DOHH2 (cell line): ENCODE data around the gene MROH2B.

ENCODE experiments used
- H3F3A ChIP-seq: fragments of 200-600 bp; sonication (generic), shearing (Covaris generic); 2 replicates; pipeline ENCODE4 v1.6.0; 2016; ENCODE audit warnings: antibody characterized with exemption, mild to moderate bottlenecking; ENCODE audit not compliant: control insufficient read depth, insufficient read depth
- H3K27ac ChIP-seq: fragments of 200-600 bp; sonication (generic); 2 replicates; pipeline ENCODE4 v1.5.1; 2014; ENCODE audit warnings: low read depth, mild to moderate bottlenecking, low read length, moderate library complexity
- H3K27me3 ChIP-seq: fragments of 200-600 bp; sonication (generic); 2 replicates; pipeline ENCODE4 v1.6.1; 2014; ENCODE audit warnings: mild to moderate bottlenecking, low read length, mixed read lengths; ENCODE audit not compliant: control insufficient read depth
- H3K36me3 ChIP-seq: fragments of 200-600 bp; sonication (generic); 2 replicates; pipeline ENCODE4 v1.6.1; 2014; ENCODE audit warnings: mild to moderate bottlenecking, low read length, moderate library complexity, mixed read lengths; ENCODE audit not compliant: control insufficient read depth
- H3K4me1 ChIP-seq: fragments of 200-600 bp; sonication (generic); 2 replicates; pipeline ENCODE4 v1.6.1; 2014; ENCODE audit warnings: mild to moderate bottlenecking, low read length, mixed read lengths; ENCODE audit not compliant: control insufficient read depth
- H3K4me2 ChIP-seq: fragments of 200-600 bp; sonication (generic); 2 replicates; pipeline ENCODE4 v1.6.0; 2014; ENCODE audit warnings: mild to moderate bottlenecking, low read length, moderate library complexity
- H3K4me3 ChIP-seq: fragments of 200-600 bp; sonication (generic); 2 replicates; pipeline ENCODE4 v1.5.1; 2014; ENCODE audit warnings: mild to moderate bottlenecking, low read length, mixed read lengths
- H3K79me2 ChIP-seq: fragments of 200-600 bp; sonication (generic); 2 replicates; pipeline ENCODE4 v1.6.1; 2014; ENCODE audit warnings: mild to moderate bottlenecking, low read length, mixed read lengths; ENCODE audit not compliant: control insufficient read depth
- H3K9me2 ChIP-seq: fragments of 200-600 bp; sonication (generic); replicated peaks from 2 replicates; pipeline ENCODE4 v1.6.1; 2014; ENCODE audit warnings: mild to moderate bottlenecking, low read length, mixed read lengths; ENCODE audit not compliant: control insufficient read depth
- H3K9me3 ChIP-seq: fragments of 200-600 bp; sonication (generic); 2 replicates; pipeline ENCODE4 v1.6.1; 2014; ENCODE audit warnings: antibody characterized with exemption, low read length, mixed read lengths; ENCODE audit not compliant: control insufficient read depth, insufficient read depth
- H4K20me1 ChIP-seq: fragments of 200-600 bp; sonication (generic); 2 replicates; pipeline ENCODE4 v1.6.0; 2014; ENCODE audit warnings: low read depth, mild to moderate bottlenecking, antibody characterized with exemption, low read length, moderate library complexity; ENCODE audit not compliant: control insufficient read depth, insufficient read depth
- CTCF ChIP-seq: fragments of 200-600 bp; sonication (generic); IDR thresholded peaks from one replicate; pipeline ENCODE4 v1.5.1; 2014; ENCODE audit warnings: antibody characterized with exemption, mild to moderate bottlenecking, low read depth, low read length; ENCODE audit not compliant: poor library complexity, severe bottlenecking
- EZH2phosphoT487 ChIP-seq: fragments of 200-600 bp; sonication (generic); IDR thresholded peaks from 2 replicates; pipeline ENCODE4 v1.6.1; 2017; ENCODE audit warnings: borderline replicate concordance, mild to moderate bottlenecking, antibody characterized with exemption, low read length, moderate library complexity, mixed read lengths

The MROH2B gene

GRCh38 chr5:41112486-41113455 is 41.6 kb upstream of the MROH2B start:
- Histone ChIP-seq H3K4me2 (no peak overlapping the region), H3K79me2 (no peaks in the 10 kb centered on the region), H3K9me3 (no peaks in the 10 kb centered on the region), H3K4me1 (no peaks in the 10 kb centered on the region), H3K27me3 (no peaks in the 10 kb centered on the region), H3F3A (no peaks in the 10 kb centered on the region), H4K20me1 (no peaks in the 10 kb centered on the region), H3K9me2 (no peaks in the 10 kb centered on the region), H3K27ac (no peak overlapping the region), H3K4me3 (no peak overlapping the region), H3K36me3 (no peaks in the 10 kb centered on the region)
- no peak for TF ChIP-seq EZH2phosphoT487
- TF ChIP-seq CTCF = no peak

GRCh38 chr5:41109186-41109585 is 38.0 kb upstream of the MROH2B start:
- Histone ChIP-seq H3K4me2 (no peak overlapping the region), H3F3A (no peaks in the 10 kb centered on the region), H3K4me1 (no peaks in the 10 kb centered on the region), H3K9me2 (no peaks in the 10 kb centered on the region), H3K79me2 (no peaks in the 10 kb centered on the region), H3K27ac (no peak overlapping the region), H3K4me3 (no peak overlapping the region), H4K20me1 (no peaks in the 10 kb centered on the region), H3K36me3 (no peaks in the 10 kb centered on the region), H3K9me3 (no peaks in the 10 kb centered on the region), H3K27me3 (no peaks in the 10 kb centered on the region)
- TF ChIP-seq CTCF (no peak), EZH2phosphoT487 (no peak)

- Histone ChIP-seq H3F3A (no peaks in the 10 kb centered on the region), H4K20me1 (no peaks in the 10 kb centered on the region), H3K27ac (no peak overlapping the region), H3K9me2 (no peaks in the 10 kb centered on the region), H3K27me3 (no peaks in the 10 kb centered on the region), H3K4me1 (peaks cover 17% of the 10 kb centered on the region), H3K36me3 (no peaks in the 10 kb centered on the region), H3K4me2 (no peak overlapping the region), H3K79me2 (no peaks in the 10 kb centered on the region), H3K4me3 (no peak overlapping the region), H3K9me3 (no peaks in the 10 kb centered on the region)
- TF ChIP-seq EZH2phosphoT487 = no peak
- no peak for TF ChIP-seq CTCF
These were observed 31.2 kb upstream of the MROH2B start for GRCh38 chr5:41102341-41102740.
